H1 (cell line): ENCODE data around the gene TNS3. TPM values are rescaled to one million over a fixed set of nuclear protein-coding genes. Genes with fewer than 3 reads are reported as not detected.

Source experiments
- CTCF ChIA-PET: fragments of 300-600 bp; sonication (Branson Sonifier 250); formaldehyde crosslinking; loops from one replicate; lab custom pipeline; 2021; ENCODE audit not compliant: partially characterized antibody; lab: Charles Lee
- POLR2A ChIA-PET: fragments of 300-600 bp; sonication (Branson Sonifier 250); formaldehyde crosslinking; loops from one replicate; lab custom pipeline; 2021; ENCODE audit warnings: inconsistent platforms; ENCODE audit not compliant: partially characterized antibody; lab: Charles Lee
- DNase-seq, 2 experiments: peaks; one replicate each; pipeline versions ENCODE4 v3.0.0 to v3.0.0-alpha.2; 2010 to 2022; ENCODE audit warnings: low spot score in 2 of 2, low read depth in 1 of 2, mixed read lengths in 1 of 2
- FAIRE-seq: peaks from 2 replicates; lab custom pipeline; 2011; peaks lifted over from hg19 to GRCh38; lab: Jason Lieb, UNC
- H2AFZ ChIP-seq: 2 replicates; pipeline ENCODE4 v1.8.1; 2012; ENCODE audit warnings: low read length, inconsistent platforms
- H2AK5ac ChIP-seq: 2 replicates; pipeline ENCODE4 v1.6.1; 2013; ENCODE audit warnings: low read depth, low read length
- H2BK120ac ChIP-seq: replicated peaks from 2 replicates; pipeline ENCODE3; 2013; ENCODE audit warnings: low read depth, low read length, inconsistent platforms
- H2BK12ac ChIP-seq: 2 replicates; pipeline ENCODE4 v1.6.1; 2013; ENCODE audit warnings: low read depth, low read length
- H2BK15ac ChIP-seq: 2 replicates; pipeline ENCODE4 v1.6.1; 2013; ENCODE audit warnings: low read length
- H2BK20ac ChIP-seq: 2 replicates; pipeline ENCODE4 v1.6.1; 2013; ENCODE audit warnings: low read length
- H2BK5ac ChIP-seq: 2 replicates; pipeline ENCODE4 v1.6.1; 2013; ENCODE audit warnings: low read depth, low read length
- H3K14ac ChIP-seq: 2 replicates; pipeline ENCODE4 v1.6.1; 2013; ENCODE audit warnings: inconsistent platforms; ENCODE audit not compliant: insufficient read length
- H3K18ac ChIP-seq: 2 replicates; pipeline ENCODE4 v1.6.1; 2013; ENCODE audit warnings: low read length; ENCODE audit errors: extremely low read depth
- H3K23ac ChIP-seq: 2 replicates; pipeline ENCODE4 v1.6.1; 2013; ENCODE audit warnings: inconsistent platforms; ENCODE audit not compliant: insufficient read length
- H3K23me2 ChIP-seq: 2 replicates; pipeline ENCODE4 v1.6.1; 2013; ENCODE audit warnings: low read depth, low read length
- H3K27ac ChIP-seq: 2 replicates; pipeline ENCODE4 v1.6.1; 2011; ENCODE audit warnings: low read depth, low read length, inconsistent platforms
- H3K27me3 ChIP-seq, 4 experiments: replicated peaks in 1 of 4; 1 replicate in 1 of 4; 2 replicates in 3 of 4; pipeline versions ENCODE4 v1.6.1 to v1.8.1; 2011 to 2013; ENCODE audit warnings: low read length in 3 of 4, mild to moderate bottlenecking in 3 of 4, inconsistent platforms in 2 of 4, mixed read lengths in 2 of 4, moderate library complexity in 1 of 4; ENCODE audit not compliant: control insufficient read depth in 3 of 4, insufficient read depth in 3 of 4; ENCODE audit errors: extremely low read depth in 1 of 4
- H3K36me3 ChIP-seq, 4 experiments: 2 replicates each; pipeline versions ENCODE4 v1.6.1 to v1.8.1; 2011 to 2013; ENCODE audit warnings: mild to moderate bottlenecking in 4 of 4, low read length in 3 of 4, moderate library complexity in 2 of 4, control low read depth in 1 of 4, inconsistent platforms in 1 of 4; ENCODE audit not compliant: insufficient read depth in 4 of 4, control insufficient read depth in 2 of 4
- H3K4ac ChIP-seq: replicated peaks from 2 replicates; pipeline ENCODE3; 2013; ENCODE audit warnings: low read length, low read depth, mixed read lengths, inconsistent platforms; ENCODE audit not compliant: insufficient read length
- H3K4me1 ChIP-seq, 4 experiments: replicated peaks in 1 of 4; 1 replicate in 1 of 4; 2 replicates in 3 of 4; pipeline versions ENCODE4 v1.6.1 to v1.8.1; 2011 to 2013; ENCODE audit warnings: low read length in 3 of 4, inconsistent platforms in 2 of 4, mixed read lengths in 1 of 4; ENCODE audit not compliant: insufficient read depth in 4 of 4, control insufficient read depth in 3 of 4
- H3K4me2 ChIP-seq, 2 experiments: 2 replicates each; pipeline versions ENCODE4 v1.6.1 to v1.8.1; 2011 to 2013; ENCODE audit warnings: low read depth in 2 of 2, low read length in 2 of 2, control low read depth in 1 of 2, inconsistent platforms in 1 of 2, mild to moderate bottlenecking in 1 of 2; ENCODE audit not compliant: insufficient read depth in 1 of 2
- H3K4me3 ChIP-seq, 4 experiments: fragments of 200-600, 300-600 bp in 1 of 4; sonication (generic), shearing (Covaris generic), sonication (Bioruptor Twin) in 1 of 4; 2 replicates each; pipeline versions ENCODE4 v1.5.1 to v1.8.1; 2011 to 2016; ENCODE audit warnings: low read length in 4 of 4, low read depth in 3 of 4, control low read depth in 2 of 4, inconsistent platforms in 2 of 4, mild to moderate bottlenecking in 2 of 4, mixed read lengths in 1 of 4, moderate library complexity in 1 of 4; ENCODE audit not compliant: insufficient read depth in 2 of 4; ENCODE audit errors: extremely low read depth in 1 of 4
- H3K56ac ChIP-seq: replicated peaks from 2 replicates; pipeline ENCODE3; 2013; ENCODE audit warnings: low read depth, mild to moderate bottlenecking, mixed read lengths, low read length, inconsistent platforms; ENCODE audit not compliant: insufficient read length
- H3K79me1 ChIP-seq: 2 replicates; pipeline ENCODE4 v1.6.1; 2013; ENCODE audit warnings: low read depth, low read length, control low read depth
- H3K79me2 ChIP-seq, 2 experiments: 2 replicates each; pipeline versions ENCODE4 v1.6.1 to v1.8.1; 2012 to 2013; ENCODE audit warnings: low read length in 2 of 2, mild to moderate bottlenecking in 2 of 2, inconsistent platforms in 1 of 2; ENCODE audit not compliant: insufficient read depth in 2 of 2, control insufficient read depth in 1 of 2
- H3K9ac ChIP-seq, 4 experiments: replicated peaks in 1 of 4; 1 replicate in 1 of 4; 2 replicates in 3 of 4; pipeline versions ENCODE4 v1.6.1 to v1.8.1; 2011 to 2013; ENCODE audit warnings: low read depth in 3 of 4, low read length in 3 of 4, control low read depth in 2 of 4, mild to moderate bottlenecking in 2 of 4, moderate library complexity in 2 of 4, inconsistent platforms in 1 of 4; ENCODE audit errors: extremely low read depth in 1 of 4
- H3K9me3 ChIP-seq, 2 experiments: 2 replicates each; pipeline versions ENCODE4 v1.6.1 to v1.8.1; 2012 to 2013; ENCODE audit warnings: mild to moderate bottlenecking in 2 of 2, moderate library complexity in 2 of 2, control low read depth in 1 of 2, inconsistent platforms in 1 of 2, low read depth in 1 of 2, low read length in 1 of 2, mixed read lengths in 1 of 2; ENCODE audit not compliant: insufficient read depth in 2 of 2
- H4K20me1 ChIP-seq, 2 experiments: replicated peaks in 1 of 2; 2 replicates each; pipeline versions ENCODE3 to v1.8.1; 2011 to 2013; ENCODE audit warnings: inconsistent platforms in 2 of 2, low read length in 2 of 2, mild to moderate bottlenecking in 1 of 2; ENCODE audit not compliant: insufficient read depth in 2 of 2, control insufficient read depth in 1 of 2
- H4K5ac ChIP-seq: 2 replicates; pipeline ENCODE4 v1.6.1; 2013; ENCODE audit warnings: low read length, low read depth, mixed read lengths, inconsistent platforms; ENCODE audit not compliant: insufficient read length
- H4K8ac ChIP-seq: 2 replicates; pipeline ENCODE4 v1.8.0; 2013; ENCODE audit warnings: mild to moderate bottlenecking, moderate library complexity, low read length, inconsistent platforms; ENCODE audit not compliant: insufficient read depth; ENCODE audit errors: extremely low read depth
- H4K91ac ChIP-seq: replicated peaks from 2 replicates; pipeline ENCODE3; 2013; ENCODE audit warnings: low read length, mixed read lengths, inconsistent platforms; ENCODE audit not compliant: insufficient read length
- ASH2L ChIP-seq: fragments of 200-600, 300-600 bp; sonication (generic); IDR thresholded peaks from one replicate; pipeline ENCODE4 v1.7.1; 2017; ENCODE audit warnings: low read length
- BCL11A ChIP-seq, 2 experiments: IDR thresholded peaks; one replicate each; pipeline ENCODE4 v1.6.1; 2011; ENCODE audit warnings: low read depth in 2 of 2, low read length in 2 of 2, mild to moderate bottlenecking in 2 of 2
- CBX5 ChIP-seq: fragments of 300-800, 300-1000 bp; sonication (generic); IDR thresholded peaks from 2 replicates; pipeline ENCODE4 v1.7.1; 2016; ENCODE audit warnings: antibody characterized with exemption, low read length, low read depth
- CEBPB ChIP-seq: IDR thresholded peaks from 2 replicates; pipeline ENCODE4 v1.6.1; 2012; ENCODE audit warnings: low read depth, low read length
- EP300 ChIP-seq, 2 experiments: IDR thresholded peaks; 1 replicate in 1 of 2; 2 replicates in 1 of 2; pipeline ENCODE4 v1.6.1; 2011 to 2012; ENCODE audit warnings: low read depth in 2 of 2, low read length in 2 of 2, mild to moderate bottlenecking in 2 of 2, borderline replicate concordance in 1 of 2, inconsistent platforms in 1 of 2, moderate library complexity in 1 of 2
- GABPA ChIP-seq: IDR thresholded peaks from 2 replicates; pipeline ENCODE4 v1.6.1; 2011; ENCODE audit warnings: mild to moderate bottlenecking, low read length, moderate library complexity, borderline replicate concordance; ENCODE audit not compliant: insufficient read depth
- HDAC2 ChIP-seq, 2 experiments: fragments of 300-600 bp in 1 of 2; sonication (generic) in 1 of 2; IDR thresholded peaks; 2 replicates each; pipeline ENCODE4 v1.6.1; 2011 to 2012; ENCODE audit warnings: low read depth in 2 of 2, low read length in 2 of 2, mild to moderate bottlenecking in 2 of 2, moderate library complexity in 2 of 2, borderline replicate concordance in 1 of 2, inconsistent platforms in 1 of 2
- KDM1A ChIP-seq: fragments of 200-600, 300-600 bp; sonication (generic); IDR thresholded peaks from 2 replicates; pipeline ENCODE4 v1.7.1; 2016; ENCODE audit warnings: mild to moderate bottlenecking, low read length, borderline replicate concordance
- RXRA ChIP-seq: IDR thresholded peaks from 2 replicates; pipeline ENCODE4 v1.6.1; 2011; ENCODE audit warnings: low read depth, mild to moderate bottlenecking, low read length, moderate library complexity; ENCODE audit not compliant: insufficient read depth
- SP1 ChIP-seq: IDR thresholded peaks from 2 replicates; pipeline ENCODE4 v1.6.1; 2011; ENCODE audit warnings: low read depth, low read length
- TAF1 ChIP-seq: IDR thresholded peaks from 2 replicates; pipeline ENCODE4 v1.6.1; 2011; ENCODE audit warnings: mild to moderate bottlenecking, low read depth, low read length
- WGBS, 2 experiments: shearing (Covaris generic) in 1 of 2; methylation state at CpG; one replicate each; pipeline versions ENCODE4 v1.1.6 to v1.1.7; 2013 to 2015; ENCODE audit warnings: low lambda C conversion rate in 2 of 2, mixed read lengths in 2 of 2, inconsistent platforms in 1 of 2, low coverage in 1 of 2, missing lambda C conversion rate in 1 of 2; ENCODE audit not compliant: insufficient replicate concordance in 2 of 2, insufficient coverage in 1 of 2, insufficient read length in 1 of 2; ENCODE audit errors: extremely low coverage in 1 of 2, missing lambda C conversion rate in 1 of 2; 5-methylcytosine and 5-hydroxymethylcytosine counted together
- polyA plus RNA-seq, 7 experiments: library from polyadenylated mRNA; depleted of rRNA in 3 of 7; stranded (reverse) in 5 of 7; unstranded in 2 of 7; fragments of >200 nt in 5 of 7; fragments of 200-250 nt in 2 of 7; gene quantifications; 1 replicate in 5 of 7; 2 replicates in 1 of 7; 4 replicates in 1 of 7; pipeline versions ENCODE4 v1.2.1 to v1.2.3, GENCODE V29; 2011 to 2013; ENCODE audit warnings: missing spikeins in 2 of 7, mixed read lengths in 2 of 7
- total RNA-seq: library from RNA; stranded (reverse); fragmentation: NEBNext Ultra II Directional; extraction: Animal tissue kit (Norgen Biotek cat#: 25700); gene quantifications from 2 replicates; pipeline ENCODE4 v1.2.1, GENCODE V29; 2021
- TF ChIP-seq, protein P1 (sequence below): IDR thresholded peaks from 2 replicates; pipeline ENCODE4 v1.6.1; 2012; ENCODE audit warnings: inconsistent platforms

The TNS3 gene
- total and polyA plus RNA-seq, 2 of the 8 experiments (the other 6 are each of a cell fraction or from before 2014, with no cell fraction given), result 11.9 to 24.2 TPM

DNA sequence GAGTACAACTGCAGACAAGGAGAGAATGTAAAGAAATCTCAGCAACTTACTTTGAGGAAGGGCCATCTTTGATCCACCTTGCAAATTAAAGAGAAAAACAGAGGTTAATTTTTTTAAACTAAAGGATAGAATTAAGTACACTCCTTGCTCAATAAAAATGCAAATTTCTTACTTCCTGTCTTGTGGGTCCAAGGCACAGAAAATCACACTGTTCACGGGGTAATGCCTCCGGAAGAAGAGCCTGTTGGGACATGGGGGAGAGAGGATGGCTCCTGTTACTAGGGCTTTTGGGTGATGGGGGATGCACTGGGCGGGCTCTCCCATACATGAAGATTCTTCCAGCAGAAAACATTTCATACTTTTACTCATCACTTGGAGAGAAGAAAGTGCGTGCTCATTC is 301.8 kb downstream of the TNS3 start:
- Histone ChIP-seq H3K4me1 (no peaks in the 10 kb centered on the region), H3K4ac (no peak overlapping the region), H3K36me3 (peaks cover 2 to 7% (median 5%) of the 10 kb centered on the region in 4 experiments; a peak in 3 of 8 replicates), H3K9ac (no peak overlapping the region), H3K4me2 (no peak overlapping the region), H2BK15ac (no peak overlapping the region), H4K5ac (no peak overlapping the region), H3K79me2 (no peaks in the 10 kb centered on the region), H2BK20ac (no peak overlapping the region), H3K9me3 (no peaks in the 10 kb centered on the region), H2BK120ac (no peak overlapping the region), H4K91ac (no peak overlapping the region), H3K79me1 (no peaks in the 10 kb centered on the region), H3K23me2 (no peaks in the 10 kb centered on the region), H3K18ac (no peak overlapping the region), H3K14ac (no peak overlapping the region), H3K56ac (no peak overlapping the region), H2BK12ac (no peak overlapping the region), H3K23ac (no peak overlapping the region), H3K27ac (no peak overlapping the region), H3K4me3 (no peak overlapping the region), H4K8ac (no peak overlapping the region), H2AFZ (no peak overlapping the region), H4K20me1 (peaks cover 0 to 5% of the 10 kb centered on the region in 2 experiments), H3K27me3 (no peaks in the 10 kb centered on the region), H2BK5ac (no peak overlapping the region), H2AK5ac (no peak overlapping the region)
- DNase-seq, result no peak
- ChIA-PET POLR2A (no interaction called here), CTCF (interaction anchor here (1.0 kb wide), 1 partner anchor 56 kb away, joined by 3 read pairs; no protein-coding TSS in a partner anchor)
- no peak for FAIRE-seq
- 89% methylated on average over 4 of the region's 4 CpGs; no CpG with 5 or more reads in 1 of the 2 experiments for WGBS, 2 experiments
- TF ChIP-seq ASH2L (no peak), EP300 (IDR thresholded peaks at IDR 0.05; ENCODE audit: borderline replicate concordance in 1 of 2, low read depth in 2 of 2, low read length in 2 of 2) (no peak), SP1 (no peak), GABPA (no peak), CBX5 (no peak), KDM1A (no peak), TAF1 (no peak), CEBPB (no peak), BCL11A (IDR thresholded peaks at IDR 0.05; ENCODE audit: low read depth in 2 of 2, low read length in 2 of 2) (no peak), HDAC2 (IDR thresholded peaks at IDR 0.05; ENCODE audit: borderline replicate concordance in 1 of 2, low read depth in 2 of 2, low read length in 2 of 2) (no peak), RXRA (no peak)
- TF ChIP-seq, protein P1, sequence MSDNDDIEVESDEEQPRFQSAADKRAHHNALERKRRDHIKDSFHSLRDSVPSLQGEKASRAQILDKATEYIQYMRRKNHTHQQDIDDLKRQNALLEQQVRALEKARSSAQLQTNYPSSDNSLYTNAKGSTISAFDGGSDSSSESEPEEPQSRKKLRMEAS, result no peak
